Lower lobe of right lung (tissue), 2 donors: ENCODE measurements around the gene ROR1. TPM values are rescaled to one million over a fixed set of nuclear protein-coding genes. Genes with fewer than 3 reads are reported as not detected.

Experiments used
- ATAC-seq, 2 donors: fragments of 200-7000 bp; cut with Tn5 transposase; one replicate each; pipeline ENCODE4 v1.9.1; 2020 to 2022; ENCODE audit warnings: mild to moderate bottlenecking in 2 of 2, moderate library complexity in 2 of 2
- DNase-seq: peaks from one replicate; pipeline ENCODE4 v3.0.0-alpha.2; 2020
- H3K27ac ChIP-seq: fragments of 200-600 bp; one replicate; pipeline ENCODE4 v1.8.0; 2022
- H3K27me3 ChIP-seq: fragments of 200-600 bp; one replicate; pipeline ENCODE4 v1.8.0; 2022; ENCODE audit warnings: low read depth
- H3K36me3 ChIP-seq: fragments of 200-600 bp; one replicate; pipeline ENCODE4 v1.8.0; 2022; ENCODE audit warnings: mild to moderate bottlenecking
- H3K4me1 ChIP-seq: fragments of 200-600 bp; one replicate; pipeline ENCODE4 v1.8.0; 2022
- H3K4me3 ChIP-seq: fragments of 200-600 bp; one replicate; pipeline ENCODE4 v1.8.0; 2022; ENCODE audit warnings: mild to moderate bottlenecking
- H3K9me3 ChIP-seq: fragments of 200-600 bp; one replicate; pipeline ENCODE4 v1.8.0; 2022
- intact Hi-C: fragments of 100-400 bp; cut with DNase I; formaldehyde crosslinking; loops from one replicate; pipeline ENCODE4 v1.11.0; 2022
- long read RNA-seq: library from polyadenylated mRNA; unstranded; transcript quantifications from one replicate; pipeline ENCODE4 v2.0.0, GENCODE V29; 2021
- total RNA-seq: library from RNA; stranded (reverse); fragmentation: NEBNext Ultra II Directional; extraction: Animal tissue kit (Norgen Biotek cat#: 25700); gene quantifications from one replicate; pipeline ENCODE4 v1.2.1, GENCODE V29; 2021
- TF ChIP-seq, protein P1 (sequence below): fragments of 200-600 bp; IDR thresholded peaks from one replicate; pipeline ENCODE4 v1.8.0; 2022; ENCODE audit warnings: antibody characterized with exemption, mild to moderate bottlenecking
- donor health status: DM: no; HTN: yes; CAD: no; lungs with severe emphysema.

The ROR1 gene
- 15.8 TPM for total RNA-seq
- long read RNA-seq, full-length matches to known transcripts: 1 of 12 reads
- long read RNA-seq, partial matches to known transcripts: 0 of 12 reads
- long read RNA-seq, other reads (novel, unspliced or antisense): 11 of 12 reads

DNA sequence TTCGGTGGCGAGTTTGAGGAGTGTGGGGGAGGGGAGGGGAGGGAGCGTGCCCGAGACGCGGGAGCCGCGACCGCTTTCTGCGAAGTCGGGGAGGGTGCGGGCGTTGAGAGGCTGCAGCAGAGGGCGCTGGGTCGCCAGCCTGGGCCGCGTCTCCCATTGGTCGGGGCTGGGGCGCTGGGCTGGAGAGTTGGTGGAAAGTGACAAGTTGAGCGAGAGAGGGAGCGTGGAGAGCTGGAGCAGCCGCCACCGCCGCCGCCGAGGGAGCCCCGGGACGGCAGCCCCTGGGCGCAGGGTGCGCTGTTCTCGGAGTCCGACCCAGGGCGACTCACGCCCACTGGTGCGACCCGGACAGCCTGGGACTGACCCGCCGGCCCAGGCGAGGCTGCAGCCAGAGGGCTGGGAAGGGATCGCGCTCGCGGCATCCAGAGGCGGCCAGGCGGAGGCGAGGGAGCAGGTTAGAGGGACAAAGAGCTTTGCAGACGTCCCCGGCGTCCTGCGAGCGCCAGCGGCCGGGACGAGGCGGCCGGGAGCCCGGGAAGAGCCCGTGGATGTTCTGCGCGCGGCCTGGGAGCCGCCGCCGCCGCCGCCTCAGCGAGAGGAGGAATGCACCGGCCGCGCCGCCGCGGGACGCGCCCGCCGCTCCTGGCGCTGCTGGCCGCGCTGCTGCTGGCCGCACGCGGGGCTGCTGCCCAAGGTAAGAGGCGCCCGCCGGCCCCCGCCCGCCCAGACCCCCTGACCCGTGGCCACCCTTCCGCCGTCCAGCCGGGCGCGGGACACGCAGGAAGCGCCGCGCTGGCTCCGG lies at the start of gene ROR1:
Gene ROR1, plus strand, starts transcription at position 203 of the 802 bp plus-strand sequence.
- intact Hi-C loops: no loop called here
- ATAC-seq (peak; percentile 96 to 98), DNase-seq (peak; percentile 89)
- Histone ChIP-seq H3K27me3 (peaks cover 20% of the 10 kb centered on the region), H3K4me3 (peak within 1 kb of the TSS; percentile 69), H3K9me3 (no peaks in the 10 kb centered on the region), H3K27ac (peak within 1 kb of the TSS; percentile 78), H3K36me3 (no peaks in the 10 kb centered on the region), H3K4me1 (peaks cover 7% of the 10 kb centered on the region)
- TF ChIP-seq, protein P1, sequence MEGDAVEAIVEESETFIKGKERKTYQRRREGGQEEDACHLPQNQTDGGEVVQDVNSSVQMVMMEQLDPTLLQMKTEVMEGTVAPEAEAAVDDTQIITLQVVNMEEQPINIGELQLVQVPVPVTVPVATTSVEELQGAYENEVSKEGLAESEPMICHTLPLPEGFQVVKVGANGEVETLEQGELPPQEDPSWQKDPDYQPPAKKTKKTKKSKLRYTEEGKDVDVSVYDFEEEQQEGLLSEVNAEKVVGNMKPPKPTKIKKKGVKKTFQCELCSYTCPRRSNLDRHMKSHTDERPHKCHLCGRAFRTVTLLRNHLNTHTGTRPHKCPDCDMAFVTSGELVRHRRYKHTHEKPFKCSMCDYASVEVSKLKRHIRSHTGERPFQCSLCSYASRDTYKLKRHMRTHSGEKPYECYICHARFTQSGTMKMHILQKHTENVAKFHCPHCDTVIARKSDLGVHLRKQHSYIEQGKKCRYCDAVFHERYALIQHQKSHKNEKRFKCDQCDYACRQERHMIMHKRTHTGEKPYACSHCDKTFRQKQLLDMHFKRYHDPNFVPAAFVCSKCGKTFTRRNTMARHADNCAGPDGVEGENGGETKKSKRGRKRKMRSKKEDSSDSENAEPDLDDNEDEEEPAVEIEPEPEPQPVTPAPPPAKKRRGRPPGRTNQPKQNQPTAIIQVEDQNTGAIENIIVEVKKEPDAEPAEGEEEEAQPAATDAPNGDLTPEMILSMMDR: peak; percentile 50

- TF ChIP-seq, protein P1: no peak
- no peak for ATAC-seq
- Histone ChIP-seq H3K9me3 (no peaks in the 10 kb centered on the region), H3K4me1 (no peaks in the 10 kb centered on the region), H3K36me3 (no peaks in the 10 kb centered on the region), H3K27me3 (no peaks in the 10 kb centered on the region), H3K4me3 (no peak overlapping the region), H3K27ac (no peak overlapping the region)
- intact Hi-C loops: no loop called here
- no peak for DNase-seq
These were observed 49.4 kb upstream of the ROR1 start for GRCh38 chr1:63724375-63724899.

- intact Hi-C loops: no loop called here
- Histone ChIP-seq H3K36me3 (no peaks in the 10 kb centered on the region), H3K4me1 (no peaks in the 10 kb centered on the region), H3K27me3 (no peaks in the 10 kb centered on the region), H3K4me3 (no peak overlapping the region), H3K27ac (no peak overlapping the region), H3K9me3 (no peaks in the 10 kb centered on the region)
- no peak for DNase-seq
- TF ChIP-seq, protein P1: no peak
- no peak for ATAC-seq
These were observed 45.1 kb upstream of the ROR1 start for GRCh38 chr1:63728611-63729226.

DNA sequence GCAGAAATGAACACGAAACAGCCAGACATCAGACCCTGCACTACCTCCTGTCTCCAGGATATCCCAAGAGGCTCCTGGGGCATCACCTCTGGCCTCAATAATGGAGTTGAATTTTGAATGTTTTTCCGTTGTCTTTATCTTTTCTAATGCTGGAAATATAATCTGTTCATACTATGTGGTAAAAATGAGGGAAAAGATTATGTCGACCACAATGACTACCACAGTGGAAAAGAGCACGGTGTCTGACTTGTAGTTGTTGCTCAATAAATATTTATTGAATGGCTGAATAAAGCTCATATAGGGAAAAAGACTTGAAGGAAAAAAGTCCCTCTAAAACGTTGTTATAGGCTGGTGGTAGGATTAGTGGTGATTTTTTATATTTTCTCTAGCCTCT lies 44.6 kb upstream of the ROR1 start:
- TF ChIP-seq, protein P1: no peak
- ATAC-seq: no peak
- no peak for DNase-seq
- H3K4me1 ChIP-seq: no peaks in the 10 kb centered on the region
- H3K9me3 ChIP-seq: no peaks in the 10 kb centered on the region
- H3K27me3 ChIP-seq: no peaks in the 10 kb centered on the region
- H3K27ac ChIP-seq: no peak overlapping the region
- intact Hi-C loops: no loop called here
- no peaks in the 10 kb centered on the region for H3K36me3 ChIP-seq
- no peak overlapping the region for H3K4me3 ChIP-seq

DNA sequence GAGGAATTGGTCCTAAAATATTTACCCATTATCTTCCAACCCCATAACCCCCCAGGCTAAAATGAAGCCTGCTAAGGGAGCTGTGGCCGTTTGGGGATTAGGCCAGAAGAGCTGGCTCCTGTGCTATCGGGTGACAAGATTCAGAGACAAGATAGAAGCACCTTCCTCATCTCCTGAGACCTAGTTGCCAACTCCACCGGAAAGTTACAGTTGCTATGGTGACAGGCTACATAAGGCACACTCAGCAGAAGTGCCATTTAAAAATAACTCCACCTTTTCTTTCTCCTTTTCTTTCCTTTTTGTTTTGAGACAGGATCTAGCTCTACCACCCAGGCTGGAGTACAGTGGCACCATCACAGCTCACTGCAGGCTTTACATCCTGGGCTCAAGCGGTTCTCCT lies 43.6 kb upstream of the ROR1 start:
- DNase-seq (no peak), ATAC-seq (no peak)
- no peak overlapping the region for H3K27ac ChIP-seq
- H3K27me3 ChIP-seq: no peaks in the 10 kb centered on the region
- no peak overlapping the region for H3K4me3 ChIP-seq
- H3K36me3 ChIP-seq: no peaks in the 10 kb centered on the region
- no peaks in the 10 kb centered on the region for H3K4me1 ChIP-seq
- H3K9me3 ChIP-seq: no peaks in the 10 kb centered on the region
- intact Hi-C loops: no loop called here
- TF ChIP-seq, protein P1: no peak
